HG02610 (cell line): ENCODE results near the gene STARD3NL.
"Not testable (repeated sequence)": the region's sequence is repeated elsewhere in the genome, so short reads cannot be mapped to it uniquely, and the experiment has no call there.

Experiments
- ATAC-seq: cut with Tn5 transposase; IDR thresholded peaks from one replicate; pipeline ENCODE4 v1.9.1; 2021; ENCODE audit warnings: mild to moderate bottlenecking, moderate library complexity; ENCODE audit not compliant: unreplicated experiment

The STARD3NL gene

DNA sequence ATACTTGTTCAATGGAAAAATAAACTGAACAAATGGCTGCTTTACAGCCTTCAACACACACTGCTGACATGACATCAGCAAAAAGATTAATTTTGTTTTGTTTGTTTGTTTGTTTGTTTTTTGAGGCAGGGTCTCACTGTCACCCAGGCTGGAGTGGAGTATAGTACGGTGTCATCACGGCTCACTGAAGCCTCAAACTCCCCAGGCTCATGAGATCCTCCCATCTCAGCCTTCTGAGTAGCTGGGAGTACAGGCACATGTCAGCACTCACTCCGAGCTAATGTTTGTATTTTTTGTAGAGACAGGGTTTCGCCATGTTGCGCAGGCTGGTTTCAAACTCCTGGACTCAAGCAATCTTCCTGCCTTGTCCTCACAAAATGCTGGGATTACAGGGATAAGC is 84.5 kb downstream of the STARD3NL start:
- no peak for ATAC-seq

GRCh38 chr7:38263274-38263673 is 85.2 kb downstream of the STARD3NL start:
- not testable (repeated sequence) for ATAC-seq

- not testable (repeated sequence) for ATAC-seq
Measured at GRCh38 chr7:38264602-38265001, 86.6 kb downstream of the STARD3NL start.

DNA sequence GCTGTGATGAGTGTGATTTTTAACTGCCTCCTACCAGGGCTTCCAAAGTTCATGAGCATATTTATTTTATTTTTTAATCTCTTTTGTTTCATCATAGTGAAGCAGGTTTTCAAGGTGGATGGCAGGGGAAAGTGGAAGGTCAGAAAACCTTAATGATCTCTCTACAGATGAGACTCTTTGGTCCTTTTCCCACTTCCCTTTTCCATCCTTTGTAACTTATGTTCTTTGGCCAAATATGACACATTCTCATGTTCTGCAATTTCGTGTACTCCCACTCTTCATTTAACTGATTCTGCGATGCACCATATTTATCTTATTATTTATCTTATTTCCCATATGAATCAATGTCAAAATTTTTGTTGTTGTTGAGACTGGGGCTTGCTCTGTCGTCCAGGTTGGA is 87.9 kb downstream of the STARD3NL start:
- not testable (repeated sequence) for ATAC-seq

- not testable (repeated sequence) for ATAC-seq
Measured at GRCh38 chr7:38269704-38270346, 91.8 kb downstream of the STARD3NL start.

GRCh38 chr7:38270405-38270804 is 92.4 kb downstream of the STARD3NL start:
- ATAC-seq = not testable (repeated sequence)

DNA sequence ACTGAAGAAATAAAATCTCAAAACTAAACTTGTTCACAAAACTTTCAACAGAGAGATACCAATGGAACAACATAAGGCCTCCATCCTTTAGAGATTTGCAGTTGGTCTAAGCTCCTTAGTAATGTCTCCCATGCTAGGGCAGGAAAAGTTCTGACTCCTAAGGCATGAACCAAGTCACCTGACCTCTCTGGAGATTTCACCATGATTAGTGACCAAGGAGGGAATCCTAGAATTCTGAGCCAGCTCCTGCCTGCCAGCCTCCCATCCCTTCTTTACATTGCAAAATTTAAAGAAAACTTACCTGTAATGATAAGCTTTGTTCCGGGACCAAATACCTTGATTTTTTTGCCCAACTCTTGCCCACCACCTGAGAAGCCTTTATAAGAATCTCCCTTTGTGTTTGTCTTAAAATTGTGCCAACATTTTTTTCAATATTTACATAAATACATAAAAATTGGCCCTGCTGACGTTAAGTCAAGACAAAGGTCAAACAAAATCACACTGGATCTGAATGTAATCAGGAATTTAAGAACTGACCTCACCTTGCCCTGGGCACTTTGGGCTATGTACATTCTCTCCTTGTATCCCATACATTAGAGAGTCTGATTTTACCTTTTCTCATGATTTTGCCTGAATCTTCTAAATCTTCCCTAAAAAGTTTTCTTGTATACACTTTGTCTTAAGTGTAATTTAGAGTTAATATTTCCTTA is 95.4 kb downstream of the STARD3NL start, which contains the start of gene TARP:
Gene TARP (minus strand): TSS at position 351 of the 710 bp plus-strand sequence.
- no peak for ATAC-seq

DNA sequence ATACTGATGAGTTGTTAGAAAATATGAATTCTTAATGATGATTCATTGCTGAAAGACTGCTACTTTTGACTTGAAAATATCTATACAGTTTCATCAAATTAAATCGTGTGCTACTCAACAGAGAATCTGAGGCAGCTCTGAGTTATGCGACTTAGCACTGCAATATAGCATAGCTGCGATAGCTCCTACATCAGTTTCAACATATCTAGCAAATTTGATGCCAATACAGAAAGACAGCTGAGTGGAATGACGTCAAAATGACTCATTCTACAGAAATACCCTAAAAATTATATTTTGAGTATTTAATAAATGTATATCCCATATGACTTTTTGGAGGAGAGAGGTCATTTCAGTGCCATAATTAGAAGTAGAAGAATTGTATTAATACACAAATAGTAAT is 96.4 kb downstream of the STARD3NL start:
- no peak for ATAC-seq

DNA sequence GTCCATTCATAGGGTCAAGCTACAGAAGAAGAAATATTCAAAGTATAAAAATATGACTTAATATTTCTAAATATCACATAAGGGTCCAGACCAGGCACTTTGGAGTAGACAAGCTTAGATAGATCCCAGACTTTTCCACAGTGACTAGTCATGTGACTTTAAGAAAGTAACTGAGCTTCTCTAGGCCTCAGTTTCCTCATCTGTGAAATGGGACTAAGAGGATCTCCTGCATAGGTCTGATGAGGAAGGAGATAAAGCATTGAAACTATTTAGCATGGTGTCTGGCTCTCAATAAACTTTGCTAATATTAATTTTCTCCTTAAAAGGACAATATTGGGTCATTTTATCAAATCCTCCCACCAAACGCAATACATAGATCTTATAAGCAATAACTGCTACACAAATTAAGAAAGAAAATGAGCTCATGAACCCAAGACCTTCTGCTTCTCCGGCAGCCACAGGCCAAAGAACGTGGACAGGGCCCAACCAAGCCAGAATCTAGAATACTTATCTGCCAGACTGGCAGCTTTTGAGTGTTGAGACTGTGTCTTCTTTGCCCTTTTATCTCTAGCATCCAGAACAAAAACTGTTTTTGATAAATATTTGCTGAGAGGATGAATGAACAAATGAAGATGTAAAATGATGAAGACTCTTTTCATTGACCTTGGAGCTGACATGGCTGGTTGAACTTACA is 97.0 kb downstream of the STARD3NL start:
- no peak for ATAC-seq

DNA sequence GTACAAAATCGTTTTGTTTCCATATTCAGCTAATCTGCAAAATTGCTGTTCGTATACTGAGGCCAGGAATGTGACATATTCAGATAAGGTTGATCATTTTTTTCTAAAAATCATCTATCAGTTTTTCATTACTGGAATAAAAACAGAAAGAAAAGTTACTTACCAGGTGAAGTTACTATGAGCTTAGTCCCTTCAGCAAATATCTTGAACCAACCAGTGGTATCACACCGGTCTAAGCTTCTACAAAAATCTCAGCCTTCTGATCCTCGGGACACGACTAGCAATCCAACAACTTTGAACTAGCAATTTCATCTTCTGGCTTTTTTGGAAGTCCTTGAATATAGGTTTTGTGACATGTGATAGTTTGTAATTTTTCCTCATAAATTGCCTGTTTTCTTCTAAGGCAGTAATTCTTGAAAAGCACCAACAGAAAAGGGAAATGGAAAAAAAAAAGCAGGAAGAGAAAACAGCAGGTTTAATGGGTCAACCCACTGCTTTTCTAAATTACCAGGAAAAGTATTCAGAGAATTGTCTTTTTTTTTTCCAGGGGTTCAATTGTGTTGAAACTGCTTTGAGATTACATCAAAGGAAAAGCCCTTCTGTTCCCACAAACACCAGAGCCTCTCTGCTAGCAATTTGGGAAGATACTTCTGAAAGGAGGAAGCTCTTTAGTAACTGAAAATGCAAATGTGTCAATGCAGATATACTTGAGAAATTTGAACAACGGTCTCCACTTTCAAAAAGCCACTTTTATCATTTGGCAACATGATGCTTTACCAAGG is 98.2 kb downstream of the STARD3NL start:
- no peak for ATAC-seq

- no peak for ATAC-seq
Measured at GRCh38 chr7:38280000-38280399, 102.0 kb downstream of the STARD3NL start.
